Neural progenitor cell (in vitro differentiated cells): ENCODE measurements around the gene RIPOR3.

Source experiments
- EZH2 ChIP-seq: fragments of 200-600 bp; sonication (generic); IDR thresholded peaks from 2 replicates; pipeline ENCODE4 v1.6.1; 2017; ENCODE audit warnings: antibody characterized with exemption, mild to moderate bottlenecking, moderate library complexity
- TF ChIP-seq, protein P1 (sequence below): fragments of 200-600 bp; sonication (generic); IDR thresholded peaks from 2 replicates; pipeline ENCODE4 v1.5.1; 2017; ENCODE audit warnings: antibody characterized with exemption, mild to moderate bottlenecking

DNA sequence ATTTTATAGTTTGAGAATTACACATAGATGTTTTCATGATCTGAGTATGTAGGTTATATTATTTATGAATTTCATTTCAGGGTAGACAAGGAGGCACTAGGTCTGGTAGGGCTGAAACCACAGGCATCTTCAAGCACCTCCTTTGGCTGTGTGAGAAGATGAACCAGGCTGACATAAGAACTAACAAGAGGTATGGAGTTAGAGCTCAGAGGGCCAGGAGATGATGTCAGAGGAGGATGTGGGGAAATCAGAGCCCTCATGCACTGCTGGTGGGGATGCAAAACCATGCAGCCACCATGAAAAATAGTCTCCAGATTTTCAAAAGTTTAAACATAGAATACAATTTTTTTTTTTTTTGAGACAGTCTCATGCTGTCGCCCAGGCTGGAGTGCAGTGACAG is 13.6 kb upstream of the RIPOR3 start:
- TF ChIP-seq, protein P1, sequence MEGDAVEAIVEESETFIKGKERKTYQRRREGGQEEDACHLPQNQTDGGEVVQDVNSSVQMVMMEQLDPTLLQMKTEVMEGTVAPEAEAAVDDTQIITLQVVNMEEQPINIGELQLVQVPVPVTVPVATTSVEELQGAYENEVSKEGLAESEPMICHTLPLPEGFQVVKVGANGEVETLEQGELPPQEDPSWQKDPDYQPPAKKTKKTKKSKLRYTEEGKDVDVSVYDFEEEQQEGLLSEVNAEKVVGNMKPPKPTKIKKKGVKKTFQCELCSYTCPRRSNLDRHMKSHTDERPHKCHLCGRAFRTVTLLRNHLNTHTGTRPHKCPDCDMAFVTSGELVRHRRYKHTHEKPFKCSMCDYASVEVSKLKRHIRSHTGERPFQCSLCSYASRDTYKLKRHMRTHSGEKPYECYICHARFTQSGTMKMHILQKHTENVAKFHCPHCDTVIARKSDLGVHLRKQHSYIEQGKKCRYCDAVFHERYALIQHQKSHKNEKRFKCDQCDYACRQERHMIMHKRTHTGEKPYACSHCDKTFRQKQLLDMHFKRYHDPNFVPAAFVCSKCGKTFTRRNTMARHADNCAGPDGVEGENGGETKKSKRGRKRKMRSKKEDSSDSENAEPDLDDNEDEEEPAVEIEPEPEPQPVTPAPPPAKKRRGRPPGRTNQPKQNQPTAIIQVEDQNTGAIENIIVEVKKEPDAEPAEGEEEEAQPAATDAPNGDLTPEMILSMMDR: no peak
- TF ChIP-seq EZH2: no peak
